HG03520 (cell line): ENCODE data around the gene PREX1.

ENCODE experiments used
- ATAC-seq: cut with Tn5 transposase; IDR thresholded peaks from one replicate; pipeline ENCODE4 v1.9.1; 2021; ENCODE audit warnings: mild to moderate bottlenecking, moderate library complexity; ENCODE audit not compliant: unreplicated experiment

PREX1 gene

GRCh38 chr20:48705240-48706115 lies 122.3 kb downstream of the PREX1 start:
- no peak for ATAC-seq

DNA sequence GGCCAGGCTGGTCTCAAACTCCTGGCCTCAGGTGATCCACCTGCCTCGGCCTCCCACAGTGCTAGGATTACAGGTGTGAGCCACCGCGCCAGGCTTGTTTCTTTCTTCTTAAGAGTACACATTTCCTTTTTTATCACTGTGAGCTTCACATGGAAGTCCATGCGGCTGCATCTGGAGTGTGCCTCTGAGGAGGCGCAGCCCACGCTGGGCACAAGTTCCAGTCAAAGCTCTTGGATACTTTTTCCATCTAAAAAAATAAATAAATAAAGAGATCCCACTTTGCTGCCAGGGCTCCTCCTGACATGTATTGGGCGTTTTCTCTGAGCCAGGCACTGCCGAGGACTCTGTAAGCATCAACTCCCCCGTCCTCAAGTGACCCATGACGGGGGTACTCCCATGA lies 123.0 kb downstream of the PREX1 start:
- ATAC-seq, result no peak

GRCh38 chr20:48703511-48704219 lies 124.1 kb downstream of the PREX1 start:
- no peak for ATAC-seq

DNA sequence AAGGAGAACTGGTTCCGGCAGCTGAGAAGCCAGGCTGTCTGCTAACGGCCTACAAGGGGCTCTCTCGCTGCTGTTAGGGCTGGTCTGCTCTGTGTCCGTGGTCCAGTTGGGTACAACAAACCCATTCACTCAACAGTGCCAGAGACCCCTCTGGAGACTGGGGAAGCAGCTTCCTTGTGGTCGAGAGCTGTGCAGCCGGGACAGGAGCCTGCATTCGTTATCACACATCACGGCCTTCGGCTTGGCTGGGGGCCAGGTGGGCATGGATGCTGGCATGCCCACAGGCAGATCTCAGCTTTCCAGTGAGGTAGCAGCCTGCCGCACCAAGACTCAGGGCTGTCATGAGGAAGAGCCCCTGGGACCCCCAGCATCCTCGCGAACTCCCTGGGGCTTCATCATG lies 124.7 kb downstream of the PREX1 start:
- ATAC-seq, result no peak

DNA sequence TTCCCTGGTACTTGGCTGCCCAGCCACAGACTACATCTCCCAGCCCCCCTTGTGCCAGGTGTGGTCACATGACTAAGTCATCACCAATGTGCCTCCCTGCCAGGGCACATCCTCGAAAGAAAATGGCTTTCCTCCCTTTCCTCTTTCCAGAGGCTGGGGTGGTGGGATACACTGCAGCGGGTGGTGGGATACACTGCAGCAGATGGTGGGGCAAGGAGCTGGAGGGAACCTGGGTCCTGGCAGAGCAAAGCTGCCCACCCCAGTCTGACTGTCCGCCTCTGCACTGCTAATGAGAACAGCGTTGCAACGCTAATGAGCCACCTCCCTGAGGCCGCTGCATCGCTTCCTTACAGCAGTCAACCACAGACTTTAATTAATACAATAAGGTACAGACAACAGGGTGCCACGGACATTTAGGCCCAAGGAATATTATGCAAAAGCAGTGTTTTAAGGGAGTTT lies 125.3 kb downstream of the PREX1 start:
- no peak for ATAC-seq

DNA sequence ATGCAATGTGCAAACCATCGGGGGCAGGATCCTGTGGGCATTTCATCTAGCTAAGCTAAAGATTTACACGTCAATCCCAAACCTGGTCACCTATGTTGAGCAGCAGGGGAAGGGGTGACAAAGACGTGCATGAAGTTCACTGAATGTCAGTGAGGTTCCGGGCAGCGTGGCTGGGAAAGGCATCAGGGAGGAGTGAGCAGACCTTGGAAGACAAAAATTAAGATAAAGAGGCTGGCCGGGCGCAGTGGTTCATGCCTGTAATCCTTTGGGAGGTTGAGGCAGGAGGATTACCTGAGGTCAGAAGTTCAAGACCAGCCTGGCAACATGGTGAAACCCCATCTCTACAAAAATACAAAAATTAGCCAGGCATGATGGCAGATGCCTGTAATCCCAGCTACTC lies 126.1 kb downstream of the PREX1 start:
- ATAC-seq, result no peak

- no peak for ATAC-seq
Measured at GRCh38 chr20:48698507-48699267, 129.1 kb downstream of the PREX1 start.

DNA sequence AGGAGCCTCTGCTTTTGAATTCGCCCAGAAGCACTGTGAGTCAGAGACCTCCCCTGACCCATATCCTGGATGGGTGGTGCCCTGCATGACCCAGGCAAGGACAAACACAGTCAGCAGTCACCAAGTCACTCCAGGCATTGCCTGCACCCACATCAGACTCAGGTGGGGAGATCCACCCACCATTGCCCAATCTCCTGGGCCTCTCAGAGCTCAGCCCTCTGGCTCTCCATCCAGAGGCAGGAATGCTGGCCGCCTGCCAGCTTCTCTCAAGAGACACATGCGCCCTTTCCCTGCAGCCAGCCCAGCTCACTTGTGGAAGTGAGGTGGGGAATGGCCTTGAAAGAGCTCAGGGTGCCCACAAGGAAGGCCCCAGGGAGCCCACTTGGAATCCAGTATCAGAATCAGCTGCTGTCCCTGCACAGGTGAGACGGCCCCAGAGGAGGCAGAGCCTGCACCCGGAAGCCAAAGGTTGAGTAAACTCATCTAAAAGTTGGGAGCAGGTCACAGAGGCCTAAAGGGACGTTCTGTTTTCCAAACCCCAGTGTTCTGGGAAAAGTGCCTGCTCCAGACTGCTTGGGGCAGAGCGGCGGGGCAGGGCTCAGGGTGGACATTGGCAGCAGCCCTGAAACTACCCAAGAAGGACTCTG lies 129.8 kb downstream of the PREX1 start:
- ATAC-seq, result no peak

GRCh38 chr20:48696671-48697070 lies 131.1 kb downstream of the PREX1 start:
- no peak for ATAC-seq

DNA sequence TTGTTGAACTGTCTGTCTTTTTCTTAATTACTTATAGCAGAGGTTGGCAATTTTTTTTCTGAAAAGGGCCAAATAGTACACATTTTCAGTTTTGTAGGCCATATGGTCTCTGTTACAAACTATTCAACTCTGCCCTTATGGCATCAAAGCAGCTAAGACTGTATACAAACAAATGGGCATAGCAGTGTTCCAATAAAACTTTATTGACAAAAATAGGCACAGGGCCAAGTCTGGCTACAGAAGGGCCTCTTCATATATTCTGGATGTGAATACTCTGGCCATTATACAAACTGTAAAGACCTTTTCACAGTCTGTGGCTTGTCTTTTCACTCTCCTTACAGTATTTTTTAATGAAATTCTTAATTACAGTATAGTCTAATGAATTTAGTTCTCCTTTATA lies 132.1 kb downstream of the PREX1 start:
- no peak for ATAC-seq

- no peak for ATAC-seq
Measured at GRCh38 chr20:48695255-48695654, 132.5 kb downstream of the PREX1 start.

- no peak for ATAC-seq
Measured at GRCh38 chr20:48694381-48694865, 133.4 kb downstream of the PREX1 start.

DNA sequence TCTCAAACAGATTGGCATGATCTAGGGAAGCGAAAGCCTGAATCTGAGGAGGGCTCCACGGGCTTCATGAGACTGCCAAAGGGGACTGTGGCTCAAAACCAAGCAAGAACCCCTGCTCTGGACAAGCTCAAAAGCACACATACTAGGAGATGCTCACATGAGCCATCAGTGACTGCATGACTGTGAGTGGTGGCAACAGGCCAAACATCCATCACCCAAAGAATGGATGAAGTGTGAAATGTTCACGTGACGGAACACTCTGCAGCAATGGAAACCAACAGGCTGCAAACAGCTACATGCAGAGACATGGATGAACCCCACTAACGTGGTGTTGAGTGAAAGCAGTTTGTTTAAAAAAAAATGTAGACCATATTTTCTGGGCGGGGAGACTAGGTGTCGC lies 136.3 kb downstream of the PREX1 start:
- ATAC-seq, result no peak

DNA sequence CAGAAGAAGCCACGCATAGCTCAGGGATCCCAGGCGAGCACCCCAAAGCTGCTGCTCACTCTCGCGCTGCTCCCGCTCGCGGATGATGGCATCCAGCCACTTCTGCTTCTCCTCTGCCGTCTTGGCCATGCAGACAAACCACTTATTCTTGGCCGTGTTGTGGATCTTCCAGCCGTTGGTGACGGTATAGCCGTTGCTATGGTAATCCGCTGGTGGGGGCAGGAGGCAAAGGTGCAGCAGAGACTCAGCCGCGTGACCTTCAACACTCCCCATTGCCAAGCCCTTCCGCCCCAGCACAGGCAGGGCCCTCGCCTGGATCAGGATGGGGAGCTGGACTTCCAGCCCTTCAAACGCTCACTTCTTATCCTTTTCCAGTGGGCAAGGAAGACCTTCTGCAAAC lies 136.9 kb downstream of the PREX1 start:
- ATAC-seq, result no peak

DNA sequence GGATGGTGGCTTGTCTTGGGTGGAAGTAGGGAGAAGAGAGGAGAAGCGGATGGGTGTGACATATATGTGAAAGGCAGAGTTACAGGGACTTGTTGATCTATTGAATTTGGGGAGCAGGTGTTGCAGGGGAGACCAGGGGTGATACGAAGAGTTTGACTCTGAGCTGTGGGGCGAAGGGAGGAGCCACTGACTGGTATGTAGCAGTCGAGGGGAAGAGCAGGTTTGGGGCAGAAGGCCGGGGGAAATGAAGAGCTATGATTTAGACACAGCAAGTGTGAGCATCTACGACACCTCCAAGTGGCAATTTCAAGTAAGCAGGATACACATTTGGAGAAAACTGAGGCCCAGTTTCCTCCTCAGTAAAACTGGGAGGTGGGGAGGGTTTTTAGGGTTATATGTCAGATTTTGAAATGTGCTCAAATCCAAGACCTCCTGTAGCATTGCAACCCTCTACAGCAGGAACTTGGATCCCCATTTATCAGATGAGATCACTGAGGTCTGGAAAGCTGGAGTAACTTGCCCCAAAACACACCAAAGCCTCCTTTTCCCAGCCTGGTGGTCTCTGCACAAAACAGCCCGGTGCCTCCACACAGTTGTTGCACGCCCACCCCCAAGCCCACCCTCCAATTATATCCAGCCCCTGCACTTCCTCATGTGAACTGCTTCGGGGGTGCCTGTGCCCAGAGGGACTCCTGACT lies 137.8 kb downstream of the PREX1 start:
- no peak for ATAC-seq

GRCh38 chr20:48689388-48689787 lies 138.4 kb downstream of the PREX1 start:
- no peak for ATAC-seq

GRCh38 chr20:48688579-48688978 lies 139.2 kb downstream of the PREX1 start:
- ATAC-seq, result no peak

DNA sequence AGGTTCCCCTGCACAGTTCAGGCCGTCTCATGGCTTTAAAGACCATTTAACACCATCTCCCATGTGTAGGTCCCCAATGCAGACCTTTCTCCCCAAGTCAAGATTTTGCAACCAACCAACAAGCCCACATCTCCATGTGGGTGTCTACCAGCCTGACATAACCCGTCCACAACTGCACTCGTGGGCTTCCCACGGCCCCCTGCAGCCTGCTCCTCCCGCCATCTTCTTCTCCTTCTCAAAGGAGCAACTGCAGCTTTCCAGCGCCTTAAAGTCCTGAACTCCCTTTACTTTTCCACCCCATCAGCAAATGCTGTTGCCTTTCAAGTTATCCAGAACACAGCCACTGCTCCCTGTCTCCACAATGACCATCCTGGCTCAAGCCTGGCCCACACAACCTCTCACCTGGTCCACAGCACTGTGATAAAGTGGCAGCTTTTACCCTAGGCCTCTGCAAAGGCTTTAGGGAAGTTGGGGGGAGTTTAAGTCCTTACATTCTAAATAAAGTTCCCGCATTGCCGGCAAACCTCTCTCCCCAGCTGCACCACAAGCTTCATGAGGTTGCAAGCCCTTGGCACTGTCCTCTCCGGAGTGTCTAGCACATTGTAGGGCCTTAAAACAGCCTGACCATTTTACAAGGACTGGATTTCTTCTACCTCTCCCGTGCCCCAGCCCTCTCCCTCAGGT lies 140.5 kb downstream of the PREX1 start:
- ATAC-seq, result no peak

GRCh38 chr20:48686238-48687116 lies 141.3 kb downstream of the PREX1 start:
- no peak for ATAC-seq
